Endothelial cell of umbilical vein (primary cell): ENCODE measurements around the gene PRDM11. TPM values are rescaled to one million over a fixed set of nuclear protein-coding genes. Genes with fewer than 3 reads are reported as not detected.

Experiments used
- BruUV-seq: library from RNA; stranded (reverse); fragments of 400-500 nt; replicated peaks from 2 replicates; lab custom pipeline; 2021; lab: Mats Ljungman, UMichigan
- CTCF ChIA-PET: fragments of 300-600, 350-600 bp; sonication (Branson Sonifier 250); formaldehyde crosslinking; loops from one replicate; lab custom pipeline; 2021; ENCODE audit warnings: antibody characterized with exemption, inconsistent platforms; lab: Charles Lee
- POLR2A ChIA-PET: fragments of 300-600, 350-600 bp; sonication (Branson Sonifier 250); formaldehyde crosslinking; loops from one replicate; lab custom pipeline; 2021; ENCODE audit warnings: antibody characterized with exemption, inconsistent platforms; lab: Charles Lee
- DNase-seq: peaks from one replicate; pipeline ENCODE4 v3.0.0-alpha.2; 2011; ENCODE audit warnings: low read depth, low spot score
- FAIRE-seq: peaks from 2 replicates; lab custom pipeline; 2011; peaks lifted over from hg19 to GRCh38; lab: Jason Lieb, UNC
- H2AFZ ChIP-seq: 2 replicates; pipeline ENCODE4 v1.6.0; 2012; ENCODE audit warnings: low read depth, low read length, control low read depth, inconsistent platforms
- H3K27ac ChIP-seq: 2 replicates; pipeline ENCODE4 v1.5.1; 2011; ENCODE audit warnings: low read depth, mild to moderate bottlenecking, control low read depth, low read length, moderate library complexity; ENCODE audit not compliant: insufficient read depth
- H3K27me3 ChIP-seq, 2 experiments: 2 replicates each; pipeline versions ENCODE4 v1.6.0 to v1.6.1; 2011; ENCODE audit warnings: low read length in 2 of 2, mixed read lengths in 1 of 2; ENCODE audit not compliant: control insufficient read depth in 2 of 2, insufficient read depth in 2 of 2
- H3K36me3 ChIP-seq, 2 experiments: 2 replicates in 1 of 2; 3 replicates in 1 of 2; pipeline ENCODE4 v1.5.1; 2011; ENCODE audit warnings: low read length in 2 of 2, mild to moderate bottlenecking in 1 of 2, moderate library complexity in 1 of 2; ENCODE audit not compliant: control insufficient read depth in 2 of 2, insufficient read depth in 2 of 2; ENCODE audit errors: extremely low read depth in 1 of 2
- H3K4me1 ChIP-seq: 3 replicates; pipeline ENCODE4 v1.5.1; 2011; ENCODE audit warnings: mild to moderate bottlenecking, low read length; ENCODE audit not compliant: control insufficient read depth, insufficient read depth; ENCODE audit errors: extremely low read depth
- H3K4me2 ChIP-seq: 2 replicates; pipeline ENCODE4 v1.6.1; 2011; ENCODE audit warnings: low read length, control low read depth, mixed read lengths; ENCODE audit not compliant: insufficient read depth
- H3K4me3 ChIP-seq, 3 experiments: fragments of 200-600 bp in 1 of 3; sonication (generic), shearing (Covaris generic) in 1 of 3; replicated peaks in 1 of 3; 2 replicates each; pipeline ENCODE4 v1.5.1; 2011 to 2016; ENCODE audit warnings: control low read depth in 3 of 3, low read length in 3 of 3, mild to moderate bottlenecking in 2 of 3, inconsistent platforms in 1 of 3, low read depth in 1 of 3, moderate library complexity in 1 of 3; ENCODE audit not compliant: insufficient read depth in 1 of 3
- H3K79me2 ChIP-seq: 2 replicates; pipeline ENCODE4 v1.6.0; 2012; ENCODE audit warnings: low read length, inconsistent platforms; ENCODE audit not compliant: control insufficient read depth, insufficient read depth
- H3K9ac ChIP-seq: replicated peaks from 2 replicates; pipeline ENCODE3; 2011; ENCODE audit warnings: low read length, control low read depth; ENCODE audit not compliant: insufficient read depth; ENCODE audit errors: extremely low read depth
- H3K9me1 ChIP-seq: replicated peaks from 3 replicates; pipeline ENCODE4 v1.6.0; 2011; ENCODE audit warnings: mild to moderate bottlenecking, low read length; ENCODE audit not compliant: control insufficient read depth, insufficient read depth; ENCODE audit errors: extremely low read depth
- H3K9me3 ChIP-seq: replicated peaks from 2 replicates; pipeline ENCODE4 v1.5.1; 2012; ENCODE audit warnings: low read length, inconsistent platforms; ENCODE audit not compliant: control insufficient read depth, insufficient read depth
- H4K20me1 ChIP-seq: replicated peaks from 2 replicates; pipeline ENCODE3; 2011; ENCODE audit warnings: mild to moderate bottlenecking, low read length; ENCODE audit not compliant: control insufficient read depth, insufficient read depth; ENCODE audit errors: extremely low read depth
- EZH2 ChIP-seq: IDR thresholded peaks from 2 replicates; pipeline ENCODE4 v1.6.1; 2012; ENCODE audit warnings: borderline replicate concordance, low read depth, mild to moderate bottlenecking, moderate library complexity, low read length, inconsistent platforms; ENCODE audit not compliant: severe bottlenecking
- FOS ChIP-seq: IDR thresholded peaks from 2 replicates; pipeline ENCODE4 v1.6.1; 2011; ENCODE audit warnings: mild to moderate bottlenecking, low read length, moderate library complexity, borderline replicate concordance; ENCODE audit not compliant: insufficient read depth
- GATA2 ChIP-seq: IDR thresholded peaks from 2 replicates; pipeline ENCODE4 v1.7.0; 2011; ENCODE audit warnings: low read depth, mild to moderate bottlenecking, moderate library complexity, mixed read lengths, low read length; ENCODE audit not compliant: insufficient read length, insufficient read depth
- JUN ChIP-seq: IDR thresholded peaks from 2 replicates; pipeline ENCODE4 v1.6.1; 2011; ENCODE audit warnings: borderline replicate concordance, low read depth; ENCODE audit not compliant: insufficient read length, insufficient read depth
- MYC ChIP-seq: IDR thresholded peaks from one replicate; pipeline ENCODE4 v1.6.1; 2011; ENCODE audit warnings: mild to moderate bottlenecking, low read depth, low read length
- POLR2A ChIP-seq: IDR thresholded peaks from 2 replicates; pipeline ENCODE4 v1.6.1; 2012; ENCODE audit warnings: low read depth, mild to moderate bottlenecking, control low read depth, low read length
- POLR2AphosphoS5 ChIP-seq: IDR thresholded peaks from 2 replicates; pipeline ENCODE4 v1.6.1; 2012; ENCODE audit warnings: low read depth, mild to moderate bottlenecking, control low read depth, low read length, moderate library complexity; ENCODE audit not compliant: insufficient read depth
- dilution Hi-C: fragments of 300-500 bp; cut with MboI; formaldehyde crosslinking; loops from one replicate; pipeline ENCODE4 v1.15.0; 2019; ENCODE audit warnings: low sequenced_read_pairs; ENCODE audit not compliant: extremely low pct_ligation_motif_present
- intact Hi-C: fragments of 100-400 bp; cut with micrococcal nuclease; formaldehyde crosslinking; loops from one replicate; pipeline ENCODE4 v1.10.0; 2022
- polyA plus RNA-seq, 4 experiments: library from polyadenylated mRNA; depleted of rRNA in 3 of 4; stranded (reverse) in 3 of 4; unstranded in 1 of 4; fragments of >200 nt; gene quantifications; 2 replicates each; pipeline versions ENCODE4 v1.2.1 to v1.2.3, GENCODE V29; 2011 to 2012; ENCODE audit warnings: missing spikeins in 1 of 4
- total RNA-seq: library from RNA; stranded (reverse); gene quantifications from 2 replicates; pipeline ENCODE4 v1.2.3, GENCODE V29; 2021
- TF ChIP-seq, protein P1 (sequence below), 2 donors: IDR thresholded peaks; 1 replicate in 1 of 2; 2 replicates in 1 of 2; pipeline ENCODE4 v1.5.1; 2011; ENCODE audit warnings: low read length in 2 of 2, mild to moderate bottlenecking in 2 of 2, moderate library complexity in 2 of 2, control low read depth in 1 of 2, inconsistent platforms in 1 of 2, low read depth in 1 of 2; ENCODE audit not compliant: insufficient read depth in 1 of 2; ENCODE audit errors: extremely low read depth in 1 of 2
- TF ChIP-seq, protein P2 (sequence below): IDR thresholded peaks from 2 replicates; pipeline ENCODE4 v1.6.1; 2011; ENCODE audit not compliant: insufficient read depth, insufficient read length

Gene PRDM11
- total and polyA plus RNA-seq, 2 donors (not counting 3 experiments of a cell fraction or from before 2014, with no cell fraction given): 6.9 to 14.1 TPM

DNA sequence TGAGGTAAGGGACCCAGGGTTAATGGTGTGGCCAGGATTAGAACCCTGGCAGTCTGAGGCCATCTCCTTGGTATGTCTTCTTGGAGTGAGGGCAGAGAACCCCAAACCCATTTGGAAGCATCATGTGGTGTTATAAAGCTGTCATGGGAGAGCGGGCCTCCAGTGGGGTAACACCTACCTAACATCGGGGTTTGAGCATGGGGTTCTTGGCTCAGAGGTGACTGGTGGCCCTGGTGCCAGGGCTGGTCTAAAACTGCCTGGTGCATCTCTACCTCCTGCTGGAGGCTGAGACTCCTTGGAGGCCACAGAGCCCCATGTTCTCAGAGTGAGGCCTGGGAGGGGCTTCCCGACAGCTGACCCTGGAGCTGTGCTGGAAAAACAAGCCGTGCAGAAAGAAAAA is 4.5 kb downstream of the PRDM11 start:
- no peaks in the 10 kb centered on the region for H3K9me1 ChIP-seq
- no peak for TF ChIP-seq POLR2AphosphoS5
- no peak for TF ChIP-seq EZH2
- TF ChIP-seq, protein P1, sequence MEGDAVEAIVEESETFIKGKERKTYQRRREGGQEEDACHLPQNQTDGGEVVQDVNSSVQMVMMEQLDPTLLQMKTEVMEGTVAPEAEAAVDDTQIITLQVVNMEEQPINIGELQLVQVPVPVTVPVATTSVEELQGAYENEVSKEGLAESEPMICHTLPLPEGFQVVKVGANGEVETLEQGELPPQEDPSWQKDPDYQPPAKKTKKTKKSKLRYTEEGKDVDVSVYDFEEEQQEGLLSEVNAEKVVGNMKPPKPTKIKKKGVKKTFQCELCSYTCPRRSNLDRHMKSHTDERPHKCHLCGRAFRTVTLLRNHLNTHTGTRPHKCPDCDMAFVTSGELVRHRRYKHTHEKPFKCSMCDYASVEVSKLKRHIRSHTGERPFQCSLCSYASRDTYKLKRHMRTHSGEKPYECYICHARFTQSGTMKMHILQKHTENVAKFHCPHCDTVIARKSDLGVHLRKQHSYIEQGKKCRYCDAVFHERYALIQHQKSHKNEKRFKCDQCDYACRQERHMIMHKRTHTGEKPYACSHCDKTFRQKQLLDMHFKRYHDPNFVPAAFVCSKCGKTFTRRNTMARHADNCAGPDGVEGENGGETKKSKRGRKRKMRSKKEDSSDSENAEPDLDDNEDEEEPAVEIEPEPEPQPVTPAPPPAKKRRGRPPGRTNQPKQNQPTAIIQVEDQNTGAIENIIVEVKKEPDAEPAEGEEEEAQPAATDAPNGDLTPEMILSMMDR (IDR thresholded peaks at IDR 0.05; ENCODE audit: extremely low read depth in 1 of 2, insufficient read depth in 1 of 2, low read depth in 1 of 2, low read length in 2 of 2): no peak
- no peak for TF ChIP-seq FOS
- no peak for TF ChIP-seq JUN
- TF ChIP-seq, protein P2, sequence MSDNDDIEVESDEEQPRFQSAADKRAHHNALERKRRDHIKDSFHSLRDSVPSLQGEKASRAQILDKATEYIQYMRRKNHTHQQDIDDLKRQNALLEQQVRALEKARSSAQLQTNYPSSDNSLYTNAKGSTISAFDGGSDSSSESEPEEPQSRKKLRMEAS: no peak
- TF ChIP-seq POLR2A: no peak
- no peak for TF ChIP-seq MYC
- TF ChIP-seq GATA2: no peak
- H3K9me3 ChIP-seq: no peaks in the 10 kb centered on the region
- H3K4me1 ChIP-seq: peaks cover 11% of the 10 kb centered on the region
- DNase-seq (no peak), FAIRE-seq (no peak)
- no peak overlapping the region for H3K9ac ChIP-seq
- ChIA-PET CTCF (interaction anchor here (1.0 kb wide), 1 partner anchor 10 kb away, joined by 3 read pairs; no protein-coding TSS in a partner anchor), POLR2A (no interaction called here)
- H3K36me3 ChIP-seq: no peaks in the 10 kb centered on the region
- no peak overlapping the region for H3K27ac ChIP-seq
- H4K20me1 ChIP-seq: no peaks in the 10 kb centered on the region
- intact Hi-C loops: no loop called here
- BruUV-seq: no TSS peak
- dilution Hi-C loops: no loop called here
- H3K4me2 ChIP-seq: no peak overlapping the region
- H3K79me2 ChIP-seq: peaks cover 1% of the 10 kb centered on the region
- no peak overlapping the region for H3K4me3 ChIP-seq
- no peak overlapping the region for H2AFZ ChIP-seq
- no peaks in the 10 kb centered on the region for H3K27me3 ChIP-seq
